GM18508 (cell line): ENCODE measurements around the gene SMIM13.

Experiments
- ATAC-seq: cut with Tn5 transposase; IDR thresholded peaks from one replicate; pipeline ENCODE4 v1.9.1; 2021; ENCODE audit warnings: moderate number of reproducible peaks; ENCODE audit not compliant: insufficient read depth, unreplicated experiment

SMIM13 gene

DNA sequence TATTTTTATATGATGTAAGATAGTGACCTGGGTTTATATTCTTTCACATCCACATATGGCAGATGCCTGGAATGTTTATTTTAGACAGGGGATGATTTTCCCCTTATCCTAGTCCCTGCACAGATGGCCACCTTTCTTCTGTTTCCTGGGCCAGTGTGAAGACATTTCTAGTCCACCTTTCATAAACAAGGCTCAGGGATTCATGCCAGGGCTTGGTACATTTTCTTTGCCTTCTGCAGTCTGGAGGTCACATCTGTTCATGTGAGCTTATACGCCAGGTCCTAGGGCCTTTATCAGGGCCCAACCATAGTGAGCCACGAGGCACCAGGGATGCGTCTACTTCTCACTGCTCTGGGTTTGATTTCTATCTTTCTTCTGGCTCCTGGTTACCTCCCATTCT, 55.9 kb downstream of the SMIM13 start:
- no peak for ATAC-seq

DNA sequence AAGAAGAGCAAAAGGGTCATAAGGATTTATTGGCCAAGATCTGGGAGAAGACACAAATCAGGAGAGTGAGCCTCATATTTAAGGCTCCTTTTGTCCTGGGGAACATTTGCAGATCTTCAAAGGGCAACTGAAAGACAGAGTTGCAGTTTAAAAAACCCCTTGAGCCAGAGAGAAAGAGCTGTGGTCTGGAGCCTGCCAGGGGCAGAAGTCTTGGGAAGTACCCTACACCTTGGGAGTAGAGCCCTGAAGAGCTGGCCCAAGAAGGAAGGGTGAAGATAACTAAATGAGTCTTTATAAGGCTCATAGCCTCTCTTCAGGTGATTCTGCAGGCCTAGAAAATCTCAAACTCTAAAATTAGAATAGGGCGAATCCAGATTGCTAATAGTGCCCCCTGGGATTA, 57.9 kb downstream of the SMIM13 start:
- ATAC-seq, result no peak

DNA sequence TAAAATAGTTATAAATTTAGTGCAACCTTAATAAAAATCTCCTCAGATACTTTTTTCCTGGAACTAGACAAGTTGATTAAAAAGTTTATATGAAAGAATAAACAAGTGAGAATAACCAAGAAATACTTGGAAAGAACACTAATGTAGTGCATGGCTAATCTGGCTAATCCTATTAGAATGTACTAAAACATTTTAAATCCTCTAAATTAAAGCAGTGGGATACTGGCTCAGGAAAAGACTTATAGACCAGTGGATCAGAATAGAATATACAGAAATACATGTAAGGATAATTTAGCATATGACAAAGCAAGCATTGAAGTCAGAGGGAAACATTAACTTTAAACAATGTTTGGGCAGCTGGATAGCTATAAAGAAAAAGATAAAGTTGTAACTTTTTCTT, 58.9 kb downstream of the SMIM13 start:
- ATAC-seq, result no peak

DNA sequence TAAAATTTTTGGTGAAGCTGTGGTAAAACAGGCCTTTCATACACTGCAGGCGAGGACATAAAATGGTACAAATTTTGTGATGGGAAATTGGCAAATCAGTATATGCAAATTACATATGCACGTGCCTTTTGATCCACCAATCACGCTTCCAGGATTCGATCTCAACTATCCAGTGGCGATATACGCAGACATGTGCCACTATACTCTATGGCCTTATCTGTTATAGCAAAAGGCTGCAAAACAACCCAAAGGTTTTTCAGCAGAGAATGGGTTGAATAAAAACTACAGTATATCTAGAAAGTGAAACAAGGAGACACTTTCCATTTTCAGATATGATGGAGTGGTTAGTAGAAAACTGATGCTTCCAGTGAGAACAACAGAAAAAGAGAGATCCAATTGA, 59.8 kb downstream of the SMIM13 start:
- no peak for ATAC-seq

DNA sequence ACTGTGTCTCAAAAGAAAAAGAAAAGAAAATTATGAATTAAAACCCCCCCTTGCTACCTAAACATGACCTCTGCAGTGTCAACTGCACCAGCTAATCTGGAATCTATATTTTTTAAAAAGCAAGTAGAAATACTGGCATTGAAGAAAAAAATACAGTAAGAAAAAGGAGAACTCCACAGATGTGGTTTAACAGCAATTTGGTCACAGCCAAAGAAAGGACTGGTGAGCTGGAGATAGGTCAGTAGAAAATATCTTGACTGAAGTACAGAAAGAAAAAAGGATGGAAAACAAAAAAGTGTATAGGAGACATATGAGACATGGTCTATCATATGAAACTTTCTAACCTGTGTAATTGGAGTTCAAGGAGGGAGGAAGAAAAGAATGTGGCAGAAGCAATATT, 62.0 kb downstream of the SMIM13 start:
- no peak for ATAC-seq

- ATAC-seq, result no peak
Observed at GRCh38 chr6:11160199-11160598, 66.6 kb downstream of the SMIM13 start.

DNA sequence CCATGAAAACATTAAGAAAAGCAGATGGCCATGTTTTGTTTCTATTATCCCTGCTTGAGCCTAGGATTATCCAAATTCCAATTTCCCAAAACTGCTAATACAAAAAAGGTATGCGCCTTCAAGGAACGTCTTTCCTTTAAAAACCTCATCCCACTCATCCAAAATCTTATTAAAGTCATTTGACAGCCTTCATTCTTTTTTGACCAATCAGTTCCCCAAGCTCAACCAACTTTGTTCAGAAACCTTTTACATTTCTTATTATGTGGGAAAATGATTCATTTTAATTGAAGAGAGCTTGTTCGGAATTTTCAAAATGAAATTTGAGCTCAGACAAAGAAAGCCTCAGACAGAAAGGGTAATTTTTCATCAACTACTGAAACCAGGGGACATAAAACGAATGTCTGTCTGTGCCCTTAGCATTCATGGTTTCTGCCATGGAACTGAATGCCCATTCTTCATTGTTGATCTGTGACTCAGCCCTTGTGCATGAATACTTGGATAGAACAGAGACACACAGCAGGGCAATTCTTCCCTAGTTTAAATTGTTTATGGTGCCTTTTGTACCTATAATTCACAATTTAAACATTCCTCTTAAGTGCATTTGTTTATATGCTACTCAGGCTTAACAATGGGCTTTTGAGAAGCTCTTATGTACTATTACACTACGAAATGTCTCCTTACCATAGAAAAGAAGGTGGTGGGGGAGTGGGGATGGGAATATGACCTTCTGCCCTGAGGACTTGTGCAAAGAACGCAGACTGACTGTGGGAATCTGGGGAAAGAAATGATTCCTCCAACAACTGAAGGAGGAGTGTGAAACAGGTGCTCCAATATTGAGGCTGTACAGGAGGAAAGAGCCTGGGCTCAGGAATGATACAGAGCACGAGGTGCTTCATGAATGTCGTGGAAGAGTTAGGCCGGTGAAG, 67.7 kb downstream of the SMIM13 start:
- no peak for ATAC-seq

DNA sequence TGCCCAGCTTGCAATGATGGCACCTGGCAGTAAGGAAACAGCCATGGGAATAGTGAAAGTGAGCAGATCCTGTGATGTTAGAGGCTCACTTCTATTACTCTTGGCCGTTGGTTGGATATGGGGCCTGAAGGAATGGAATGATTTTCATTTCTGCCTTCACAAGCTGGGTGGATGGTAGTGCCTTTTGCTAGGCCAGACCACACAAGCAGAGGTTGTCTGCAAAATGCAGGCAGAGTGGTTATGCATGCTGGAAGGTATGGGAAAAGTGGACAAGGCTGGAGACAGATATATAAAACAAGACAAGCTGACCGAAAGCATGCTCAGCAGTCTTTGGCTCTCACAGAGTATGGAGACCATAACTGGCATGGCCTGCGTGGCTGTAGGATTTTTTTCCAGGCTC, 68.6 kb downstream of the SMIM13 start:
- no peak for ATAC-seq

DNA sequence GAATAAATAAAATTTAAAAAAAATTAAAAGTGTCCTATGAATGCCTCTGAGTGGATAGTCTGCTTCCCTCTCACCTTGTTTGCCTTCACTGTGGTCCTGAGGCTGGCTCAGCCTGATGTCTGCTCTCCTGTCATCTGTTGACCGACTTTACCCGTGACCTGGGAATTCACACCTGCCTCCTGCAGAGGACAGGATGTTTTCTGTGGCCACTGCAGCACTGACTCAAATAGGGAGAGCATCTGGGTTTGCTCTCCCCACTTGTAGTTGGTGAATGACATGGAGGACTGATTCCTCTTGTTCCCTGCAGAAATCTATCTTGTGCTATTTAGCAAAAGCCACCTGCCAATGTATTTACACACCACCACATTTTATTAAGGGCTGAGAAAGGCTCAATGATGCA, 70.3 kb downstream of the SMIM13 start:
- no peak for ATAC-seq

DNA sequence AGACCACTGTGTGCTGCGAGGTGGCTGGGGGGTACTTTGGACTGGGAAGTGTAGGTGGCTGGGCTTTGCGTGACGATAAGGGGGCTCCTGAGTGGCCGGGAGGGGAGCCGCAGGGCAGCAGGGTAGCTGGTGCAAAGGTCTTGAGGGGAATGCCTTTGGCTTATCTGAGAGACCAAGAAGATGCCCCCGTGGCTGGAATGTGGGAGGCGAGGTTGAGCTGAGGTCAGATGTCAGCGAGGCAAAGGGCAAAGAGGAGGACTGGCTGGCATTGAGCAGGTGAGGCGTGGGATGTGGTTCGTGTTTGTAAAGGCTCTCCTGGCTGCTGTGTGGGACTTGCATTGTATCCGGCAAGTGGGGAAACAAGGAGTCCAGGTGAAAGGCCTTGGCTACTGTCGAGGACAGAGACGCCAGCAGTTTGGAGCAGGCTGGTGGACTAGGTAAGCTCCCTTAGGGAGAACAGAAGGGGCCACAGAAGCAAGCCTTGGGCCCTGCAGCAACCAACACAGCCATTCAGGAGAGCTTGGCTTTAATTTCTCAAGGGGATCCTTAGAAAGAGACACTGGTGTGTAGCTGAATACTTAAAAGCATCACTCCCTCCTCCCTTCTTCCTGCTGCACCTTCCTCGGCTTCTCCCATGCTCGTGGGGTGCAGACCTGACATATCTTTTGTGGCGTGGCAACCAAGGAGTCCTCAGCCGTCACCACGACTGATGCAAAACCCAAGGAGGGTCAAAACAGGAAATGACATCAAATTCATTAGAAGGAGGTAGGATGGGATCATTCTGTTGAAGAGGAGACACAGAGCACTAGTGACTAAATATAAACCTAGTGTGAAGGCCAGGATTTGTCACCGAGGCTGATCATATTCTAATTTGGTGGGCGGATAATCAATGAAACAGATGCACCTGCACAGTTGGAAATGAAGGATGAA, 71.3 kb downstream of the SMIM13 start:
- no peak for ATAC-seq

- no peak for ATAC-seq
Observed at GRCh38 chr6:11166948-11167347, 73.3 kb downstream of the SMIM13 start.

DNA sequence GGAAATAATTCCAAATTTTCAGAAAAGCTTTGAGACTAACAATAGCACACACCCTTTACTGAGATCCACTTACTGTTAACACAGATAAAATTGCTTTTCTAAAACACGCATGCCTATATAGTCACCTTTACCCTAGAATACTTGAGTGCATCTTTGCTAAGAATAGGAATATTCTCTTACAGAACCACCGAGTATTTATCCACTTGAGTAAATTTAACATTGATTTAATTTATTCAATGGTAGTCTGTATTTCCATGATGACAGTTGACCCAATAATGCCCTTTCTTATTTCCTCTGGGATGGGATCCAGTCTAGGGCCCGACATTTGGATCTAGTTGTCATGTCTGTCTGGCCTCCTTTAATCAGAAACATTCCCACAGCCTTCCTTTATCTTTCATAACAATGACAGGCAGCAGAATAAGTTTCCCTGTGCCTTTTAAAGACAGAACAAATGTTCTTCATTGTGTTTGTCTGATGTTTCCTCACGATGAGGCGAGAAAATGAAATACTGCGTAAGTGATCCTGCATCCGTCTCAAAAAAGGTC, 74.5 kb downstream of the SMIM13 start:
- no peak for ATAC-seq

GRCh38 chr6:11171952-11172351, 78.3 kb downstream of the SMIM13 start:
- ATAC-seq, result no peak

DNA sequence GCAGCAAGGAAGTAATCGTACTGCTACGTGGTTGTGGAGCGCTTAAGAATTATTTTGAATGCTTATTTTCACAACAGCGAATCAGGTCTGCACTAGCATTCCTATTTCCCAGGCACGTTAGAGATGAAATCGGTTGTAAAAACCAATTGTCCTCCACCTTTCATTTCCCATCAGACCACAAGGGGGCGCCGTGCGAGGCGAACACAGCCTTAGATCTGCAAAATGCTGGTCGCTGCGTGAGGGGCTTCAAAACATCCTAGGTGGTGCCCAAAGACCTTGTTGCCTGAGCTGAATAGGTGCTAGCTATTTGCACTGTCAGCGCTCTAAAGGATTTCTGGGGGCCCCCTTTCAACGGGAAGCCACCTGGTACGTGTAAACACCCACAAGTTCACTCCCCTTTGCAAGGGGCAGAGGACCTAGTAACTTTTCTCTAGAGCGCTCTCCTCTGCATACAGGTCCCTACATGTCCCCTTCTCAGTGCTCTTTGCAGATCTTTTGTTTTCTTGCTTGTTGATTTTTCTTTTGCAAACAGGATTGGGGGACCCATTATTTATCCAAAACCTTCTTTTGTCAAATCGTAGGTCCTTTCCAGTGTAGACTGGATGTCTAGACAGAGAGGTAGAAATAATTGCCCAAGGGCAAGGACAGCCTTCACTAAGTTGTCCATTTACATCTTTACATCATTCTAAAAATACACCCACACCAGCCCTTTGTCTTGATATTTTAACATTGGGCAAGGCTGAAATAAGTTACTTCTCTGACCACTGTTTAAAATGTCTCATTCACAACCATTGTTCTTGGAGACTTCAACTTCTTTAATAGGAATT, 79.1 kb downstream of the SMIM13 start:
- no peak for ATAC-seq

GRCh38 chr6:11174242-11174611, 80.6 kb downstream of the SMIM13 start:
- ATAC-seq, result no peak

DNA sequence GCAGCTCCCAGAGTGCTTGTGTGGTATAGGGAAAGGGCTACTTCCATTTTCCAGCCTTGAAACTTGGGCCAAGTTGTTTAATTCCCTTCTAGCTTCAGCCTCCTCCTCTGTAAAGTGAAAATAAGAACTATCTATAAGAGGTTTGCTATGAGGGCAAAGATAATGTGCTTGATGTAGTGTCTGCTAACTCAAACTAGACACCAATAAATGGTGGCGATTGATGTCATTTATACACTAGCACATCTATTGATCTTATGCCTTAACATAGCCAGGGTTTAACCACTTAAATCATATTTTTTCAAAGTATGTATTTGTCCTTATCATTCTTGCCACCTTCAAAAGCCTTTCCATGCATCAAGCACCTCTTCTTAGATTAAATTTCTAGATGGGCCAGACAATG, 83.6 kb downstream of the SMIM13 start:
- no peak for ATAC-seq

DNA sequence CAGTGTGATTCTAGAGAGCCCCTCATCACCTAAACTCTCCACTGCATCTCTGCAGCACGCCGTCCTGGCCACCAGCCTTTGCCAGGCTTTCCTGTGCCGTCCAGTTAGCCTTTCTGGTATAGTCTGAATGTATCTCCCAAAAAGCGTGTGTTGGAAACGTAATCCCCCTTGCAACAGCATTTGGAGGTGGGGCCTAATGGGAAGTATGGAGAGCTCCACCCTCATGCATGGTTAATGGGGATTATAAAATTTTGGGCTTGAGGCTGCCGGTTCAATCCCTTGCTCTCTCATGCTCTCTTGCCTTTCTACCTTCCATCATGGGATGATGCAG, 85.4 kb downstream of the SMIM13 start:
- no peak for ATAC-seq

GRCh38 chr6:11179419-11180202, 86.0 kb downstream of the SMIM13 start:
- ATAC-seq, result no peak

GRCh38 chr6:11181478-11182136, 88.0 kb downstream of the SMIM13 start:
- no peak for ATAC-seq
